Endothelial cell (in vitro differentiated cells): ENCODE results near the gene ZNF513. TPM values are rescaled to one million over a fixed set of nuclear protein-coding genes. Genes with fewer than 3 reads are reported as not detected.

ENCODE experiments used
- DNase-seq: peaks from one replicate; pipeline ENCODE4 v3.0.0; 2021; ENCODE audit warnings: low spot score
- H3K27ac Mint-ChIP-seq: one replicate; pipeline ENCODE4 v1.8.0; 2021; ENCODE audit warnings: mixed read lengths, inconsistent platforms; ENCODE audit not compliant: unreplicated experiment
- H3K27me3 Mint-ChIP-seq: one replicate; pipeline ENCODE4 v1.8.0; 2021; ENCODE audit warnings: mild to moderate bottlenecking, moderate library complexity, mixed read lengths, inconsistent platforms; ENCODE audit not compliant: unreplicated experiment
- H3K36me3 Mint-ChIP-seq: one replicate; pipeline ENCODE4 v1.8.0; 2021; ENCODE audit warnings: mild to moderate bottlenecking, low read depth, mixed read lengths, inconsistent platforms; ENCODE audit not compliant: unreplicated experiment
- H3K4me1 Mint-ChIP-seq: one replicate; pipeline ENCODE4 v1.8.0; 2021; ENCODE audit warnings: mild to moderate bottlenecking, mixed read lengths, inconsistent platforms; ENCODE audit not compliant: unreplicated experiment
- H3K4me3 Mint-ChIP-seq: one replicate; pipeline ENCODE4 v1.8.0; 2021; ENCODE audit warnings: mild to moderate bottlenecking, mixed read lengths, inconsistent platforms; ENCODE audit not compliant: unreplicated experiment
- H3K9me3 Mint-ChIP-seq: one replicate; pipeline ENCODE4 v1.8.0; 2021; ENCODE audit warnings: mixed read lengths, inconsistent platforms; ENCODE audit not compliant: unreplicated experiment
- total RNA-seq: library from RNA; stranded (reverse); fragmentation: NEBNext Ultra II Directional; extraction: Animal tissue kit (Norgen Biotek cat#: 25700); gene quantifications from one replicate; pipeline ENCODE4 v1.2.1, GENCODE V29; 2021; ENCODE audit not compliant: unreplicated experiment
- TF ChIP-seq, protein P1 (sequence below): fragments of 200-600 bp; sonication (generic); IDR thresholded peaks from one replicate; pipeline ENCODE4 v1.5.0; 2021; ENCODE audit warnings: antibody characterized with exemption; ENCODE audit not compliant: unreplicated experiment

ZNF513 gene
- total RNA-seq, 1 donor from 2014 or later = 20.8 TPM

GRCh38 chr2:27400348-27401135 is 20.0 kb upstream of the ZNF513 start:
- no peaks in the 10 kb centered on the region for H3K4me1 Mint-ChIP-seq
- H3K27ac Mint-ChIP-seq = peak overlapping the region; percentile 37
- H3K9me3 Mint-ChIP-seq = no peaks in the 10 kb centered on the region

DNA sequence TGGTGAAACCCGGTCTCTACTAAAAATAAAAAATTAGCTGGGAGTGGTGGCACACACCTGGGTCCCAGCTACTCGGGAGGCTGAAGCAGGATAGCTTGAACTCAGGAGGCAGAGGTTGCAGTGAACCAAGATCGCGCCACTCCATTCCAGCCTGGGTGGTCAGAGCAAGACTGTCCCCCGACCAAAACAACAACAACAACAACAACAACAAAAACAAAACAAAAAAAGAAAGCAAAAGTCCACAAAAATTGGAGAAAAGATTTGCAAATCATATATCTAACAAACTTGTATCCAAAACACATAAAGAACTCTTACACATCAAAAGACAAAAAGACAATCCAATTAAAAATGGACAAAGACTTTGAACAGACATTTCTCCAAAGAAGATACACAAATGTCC is 18.4 kb upstream of the ZNF513 start:
- no peak overlapping the region for H3K4me3 Mint-ChIP-seq
- TF ChIP-seq, protein P1, sequence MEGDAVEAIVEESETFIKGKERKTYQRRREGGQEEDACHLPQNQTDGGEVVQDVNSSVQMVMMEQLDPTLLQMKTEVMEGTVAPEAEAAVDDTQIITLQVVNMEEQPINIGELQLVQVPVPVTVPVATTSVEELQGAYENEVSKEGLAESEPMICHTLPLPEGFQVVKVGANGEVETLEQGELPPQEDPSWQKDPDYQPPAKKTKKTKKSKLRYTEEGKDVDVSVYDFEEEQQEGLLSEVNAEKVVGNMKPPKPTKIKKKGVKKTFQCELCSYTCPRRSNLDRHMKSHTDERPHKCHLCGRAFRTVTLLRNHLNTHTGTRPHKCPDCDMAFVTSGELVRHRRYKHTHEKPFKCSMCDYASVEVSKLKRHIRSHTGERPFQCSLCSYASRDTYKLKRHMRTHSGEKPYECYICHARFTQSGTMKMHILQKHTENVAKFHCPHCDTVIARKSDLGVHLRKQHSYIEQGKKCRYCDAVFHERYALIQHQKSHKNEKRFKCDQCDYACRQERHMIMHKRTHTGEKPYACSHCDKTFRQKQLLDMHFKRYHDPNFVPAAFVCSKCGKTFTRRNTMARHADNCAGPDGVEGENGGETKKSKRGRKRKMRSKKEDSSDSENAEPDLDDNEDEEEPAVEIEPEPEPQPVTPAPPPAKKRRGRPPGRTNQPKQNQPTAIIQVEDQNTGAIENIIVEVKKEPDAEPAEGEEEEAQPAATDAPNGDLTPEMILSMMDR = no peak
- no peaks in the 10 kb centered on the region for H3K9me3 Mint-ChIP-seq
- H3K27me3 Mint-ChIP-seq = peaks cover 2% of the 10 kb centered on the region
- no peak overlapping the region for H3K27ac Mint-ChIP-seq
- no peaks in the 10 kb centered on the region for H3K4me1 Mint-ChIP-seq
- DNase-seq = no peak
- peaks cover 3% of the 10 kb centered on the region for H3K36me3 Mint-ChIP-seq

More at GRCh38 chr2:27400348-27401135, 20.0 kb upstream of the ZNF513 start:
- peaks cover 3% of the 10 kb centered on the region for H3K36me3 Mint-ChIP-seq
- peaks cover 2% of the 10 kb centered on the region for H3K27me3 Mint-ChIP-seq
- TF ChIP-seq, protein P1 = no peak
- H3K4me3 Mint-ChIP-seq = peak overlapping the region; percentile 42
- DNase-seq = no peak

DNA sequence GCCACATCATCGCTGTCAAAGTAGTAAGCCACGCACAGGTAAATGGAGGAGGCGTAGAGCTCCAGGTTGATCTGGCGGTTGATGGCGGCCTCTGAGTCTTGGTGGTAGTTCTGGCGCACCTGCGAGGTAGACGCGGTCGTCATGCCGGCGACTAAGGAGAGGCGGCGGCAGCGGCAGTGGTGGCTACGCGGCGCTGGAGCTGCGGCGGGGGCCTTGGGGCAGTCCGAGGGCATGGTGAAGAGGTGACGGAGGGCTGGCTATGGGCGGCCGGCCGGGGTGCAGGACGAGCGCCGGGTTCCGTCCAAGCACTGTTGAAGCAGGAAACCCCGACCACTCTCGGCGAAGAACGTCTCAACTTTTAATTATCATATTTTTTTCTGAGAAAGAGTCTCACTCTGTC is 12.7 kb upstream of the ZNF513 start:
- Mint-ChIP-seq H3K27me3 (peaks cover 1% of the 10 kb centered on the region), H3K9me3 (no peaks in the 10 kb centered on the region), H3K4me1 (no peaks in the 10 kb centered on the region), H3K27ac (no peak overlapping the region), H3K4me3 (no peak overlapping the region), H3K36me3 (peaks cover 11% of the 10 kb centered on the region)
- no peak for DNase-seq
- TF ChIP-seq, protein P1 = no peak

DNA sequence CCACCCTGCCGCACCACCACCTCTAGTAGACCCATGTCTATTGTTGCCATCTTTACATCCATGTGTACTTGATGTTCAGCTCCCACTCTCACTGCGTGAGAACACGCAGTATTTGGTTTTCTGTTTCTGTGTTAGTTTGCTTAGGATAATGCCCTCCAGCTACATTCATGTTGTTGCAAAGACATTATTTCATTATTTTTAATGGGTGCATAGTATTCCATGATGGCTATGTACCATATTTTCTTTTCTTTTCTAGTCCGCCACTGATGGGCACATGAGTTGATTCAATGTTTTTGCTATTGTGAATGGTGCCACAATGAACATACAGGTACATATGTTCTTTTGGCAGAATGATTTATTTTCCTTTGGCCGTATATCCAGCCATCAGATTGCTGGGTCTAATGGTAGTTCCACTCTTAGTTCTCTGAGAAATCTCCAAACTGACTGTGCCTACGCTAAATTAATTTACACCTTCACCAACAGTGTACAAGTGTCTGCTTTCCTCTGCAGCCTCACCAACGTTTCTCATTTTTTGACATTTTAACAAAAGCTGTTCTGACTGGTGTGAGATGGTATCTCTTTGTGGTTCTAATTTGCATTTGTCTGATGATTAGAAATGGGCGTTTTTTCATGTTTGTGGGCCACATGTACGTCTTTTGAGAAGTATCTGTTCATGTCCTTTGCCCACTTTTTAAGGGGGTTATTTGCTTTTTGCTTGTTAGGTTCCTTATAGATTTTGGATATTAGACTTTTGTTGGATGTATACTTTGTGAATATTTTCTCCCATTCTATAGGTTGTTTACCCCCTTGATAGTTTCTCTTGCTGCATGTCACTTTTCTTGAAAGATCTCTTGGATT is 10.5 kb upstream of the ZNF513 start:
- Mint-ChIP-seq H3K4me3 (no peak overlapping the region), H3K4me1 (peaks cover 6% of the 10 kb centered on the region), H3K27ac (no peak overlapping the region), H3K36me3 (peaks cover 13% of the 10 kb centered on the region), H3K9me3 (no peaks in the 10 kb centered on the region), H3K27me3 (peaks cover 1% of the 10 kb centered on the region)
- TF ChIP-seq, protein P1 = no peak
- no peak for DNase-seq
